HG03280 (cell line): ENCODE results near the gene RNASE8.
"Not testable (repeated sequence)": the region's sequence is repeated elsewhere in the genome, so short reads cannot be mapped to it uniquely, and the experiment has no call there.

Source experiments
- ATAC-seq: cut with Tn5 transposase; IDR thresholded peaks from one replicate; pipeline ENCODE4 v1.9.1; 2021; ENCODE audit warnings: mild to moderate bottlenecking, moderate library complexity; ENCODE audit not compliant: unreplicated experiment

Gene RNASE8

GRCh38 chr14:21029917-21030316 lies 27.7 kb upstream of the RNASE8 start, which contains the start of gene TPPP2:
TSS of gene TPPP2 (plus strand) at chr14:21030217. CDS start at chr14:21030582, 365 bp downstream.
- ATAC-seq, result no peak

GRCh38 chr14:21030531-21030930 lies 27.1 kb upstream of the RNASE8 start:
- no peak for ATAC-seq

- no peak for ATAC-seq
Observed at GRCh38 chr14:21032326-21033132, 25.1 kb upstream of the RNASE8 start.

- ATAC-seq, result no peak
Observed at GRCh38 chr14:21033133-21033698, 24.4 kb upstream of the RNASE8 start.

GRCh38 chr14:21034707-21035106 lies 22.9 kb upstream of the RNASE8 start, which contains the start of gene RNASE13:
TSS of gene RNASE13 (minus strand) at chr14:21034807. CDS start at chr14:21034288, 519 bp downstream.
- no peak for ATAC-seq

- no peak for ATAC-seq
Observed at GRCh38 chr14:21036751-21037150, 20.9 kb upstream of the RNASE8 start.

- ATAC-seq, result no peak
Observed at GRCh38 chr14:21037156-21037555, 20.5 kb upstream of the RNASE8 start.

GRCh38 chr14:21038441-21039422 lies 18.9 kb upstream of the RNASE8 start:
- ATAC-seq, result no peak

- no peak for ATAC-seq
Observed at GRCh38 chr14:21039585-21040369, 17.8 kb upstream of the RNASE8 start.

- no peak for ATAC-seq
Observed at GRCh38 chr14:21040370-21040925, 17.2 kb upstream of the RNASE8 start.

GRCh38 chr14:21040941-21041340 lies 16.7 kb upstream of the RNASE8 start:
- not testable (repeated sequence) for ATAC-seq

- no peak for ATAC-seq
Observed at GRCh38 chr14:21041676-21042433, 15.8 kb upstream of the RNASE8 start, which contains the start of gene RNASE7. TSS of gene RNASE7 (plus strand) at chr14:21042362. CDS start at chr14:21042993, 631 bp downstream.

GRCh38 chr14:21042918-21043317 lies 14.7 kb upstream of the RNASE8 start:
- ATAC-seq, result no peak

- ATAC-seq, result no peak
Observed at GRCh38 chr14:21043387-21043973, 14.1 kb upstream of the RNASE8 start.

GRCh38 chr14:21043974-21044618 lies 13.5 kb upstream of the RNASE8 start:
- ATAC-seq, result no peak

- no peak for ATAC-seq
Observed at GRCh38 chr14:21047378-21047781, 10.2 kb upstream of the RNASE8 start.

GRCh38 chr14:21048638-21049037 lies 9.0 kb upstream of the RNASE8 start:
- ATAC-seq, result no peak

- ATAC-seq, result no peak
Observed at GRCh38 chr14:21049271-21049673, 8.3 kb upstream of the RNASE8 start.
